GM19238 (cell line): Measurements from ENCODE around the gene OR2F1.
"Not testable (repeated sequence)": the region's sequence is repeated elsewhere in the genome, so short reads cannot be mapped to it uniquely, and the experiment has no call there.

Experiments used
- DNase-seq: peaks from one replicate; pipeline ENCODE4 v3.0.0; 2011; ENCODE audit warnings: low spot score; ENCODE audit not compliant: insufficient read length

The OR2F1 gene

DNA sequence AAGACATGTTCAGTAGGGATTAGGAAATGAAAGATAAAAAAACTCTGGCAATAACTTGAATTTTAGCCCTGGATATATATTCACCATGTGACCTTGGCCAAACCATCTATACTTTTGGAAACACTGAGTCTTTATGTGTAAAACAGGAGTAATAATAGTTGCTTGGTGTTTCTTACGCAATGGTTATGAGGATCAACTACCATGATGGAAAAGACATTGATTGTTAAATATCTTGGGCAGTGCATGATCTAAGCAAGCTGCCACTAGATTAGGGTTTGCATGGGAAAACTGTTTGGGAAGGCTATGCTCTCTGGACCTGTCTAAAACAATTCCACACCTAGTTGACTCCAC is 52.0 kb downstream of the OR2F1 start:
- no peak for DNase-seq

DNA sequence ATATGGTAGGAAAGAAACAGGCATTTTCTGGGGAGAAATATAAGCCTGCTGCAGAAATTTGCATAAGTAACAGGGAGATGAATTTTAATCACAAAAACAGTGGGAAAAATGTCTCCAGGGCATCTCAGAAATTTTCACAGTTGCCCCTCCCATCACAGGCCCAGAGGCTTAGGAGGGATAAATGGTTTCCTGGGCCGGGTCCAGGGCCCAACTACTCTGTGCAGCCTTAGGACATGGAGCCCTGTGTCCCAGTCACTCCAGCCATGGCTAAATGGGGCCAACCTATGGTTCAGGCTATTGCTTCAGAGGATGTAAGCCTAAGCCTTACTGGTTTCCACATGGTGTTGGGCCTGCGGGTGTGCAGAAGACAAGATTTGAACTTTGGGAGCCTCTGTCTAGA is 54.7 kb downstream of the OR2F1 start:
- no peak for DNase-seq

DNA sequence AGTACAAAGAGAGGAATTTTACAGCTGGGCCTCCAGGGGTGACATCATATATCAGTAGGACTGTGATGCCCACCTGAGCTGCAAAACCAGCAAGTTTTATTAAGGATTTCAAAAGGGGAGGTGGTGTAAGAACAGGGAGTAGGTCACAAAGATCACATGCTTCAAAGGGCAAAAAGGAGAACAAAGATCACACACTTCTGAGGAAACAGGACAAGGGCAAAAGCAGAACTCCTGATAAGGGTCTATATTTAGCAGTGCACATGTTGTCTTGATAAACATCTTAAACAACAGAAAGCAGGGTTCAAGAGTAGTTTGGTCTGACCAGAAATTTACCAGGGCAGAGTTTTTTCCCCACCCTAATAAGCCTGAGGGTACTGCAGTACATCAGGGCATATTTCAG is 55.4 kb downstream of the OR2F1 start:
- not testable (repeated sequence) for DNase-seq

DNA sequence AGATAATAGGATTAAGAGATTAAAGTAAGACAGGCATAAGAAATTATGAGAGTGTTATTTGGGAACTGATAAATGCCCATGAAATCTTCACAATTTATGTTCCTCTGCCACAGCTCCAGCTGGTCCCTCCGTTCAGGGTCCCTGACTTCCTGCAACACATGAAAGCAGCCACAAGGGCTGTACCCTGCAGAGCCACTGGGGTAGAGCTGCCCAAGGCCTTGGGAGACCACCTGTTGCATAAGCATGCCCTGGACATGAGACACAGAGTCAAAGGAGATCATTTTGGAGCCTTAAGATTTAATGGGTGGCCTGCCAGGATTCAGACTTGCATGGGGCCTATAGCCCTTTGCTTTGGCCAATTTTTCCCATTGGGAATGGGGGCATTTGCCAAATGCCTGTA is 56.2 kb downstream of the OR2F1 start:
- not testable (repeated sequence) for DNase-seq

DNA sequence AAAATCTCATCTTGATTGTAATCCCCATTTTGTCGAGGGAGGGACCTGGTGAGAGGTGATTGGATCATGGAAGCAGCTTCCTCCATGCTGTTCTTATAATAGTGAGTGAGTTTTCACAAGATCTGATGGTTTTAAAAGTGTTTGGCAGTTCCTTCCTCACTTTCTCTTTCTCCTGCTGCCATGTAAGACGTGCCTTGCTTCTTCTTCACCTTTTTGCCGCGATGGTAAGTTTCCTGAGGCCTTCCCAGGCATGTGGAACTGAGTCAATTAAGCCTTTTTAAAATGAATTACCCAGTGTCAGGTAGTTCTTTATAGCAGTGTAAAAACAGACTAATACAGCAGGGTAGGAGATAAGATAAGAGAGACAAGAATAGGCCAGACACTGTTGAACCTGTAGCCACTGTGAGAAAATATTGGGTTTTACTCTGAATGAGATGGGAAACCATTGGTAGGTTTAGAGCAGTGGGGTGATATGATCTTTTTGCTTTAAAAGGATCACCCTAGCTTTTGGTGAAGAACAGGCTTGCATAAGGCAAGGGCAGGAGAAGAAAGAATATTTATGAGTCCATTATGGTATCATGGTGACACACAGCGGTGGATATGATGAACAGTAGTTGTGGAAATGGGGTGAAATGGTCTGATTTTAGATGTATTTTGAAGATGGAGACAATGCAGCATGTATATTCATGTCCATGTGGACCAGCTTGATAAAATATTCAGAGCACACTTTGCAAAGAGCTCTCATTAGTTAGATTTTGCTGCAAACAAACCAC is 57.0 kb downstream of the OR2F1 start:
- DNase-seq = no peak
